HL-60 (cell line): ENCODE data around the gene SRCAP.
A peak's percentile ranks its signal among the peaks of the same experiment; 100 is the strongest.
"Not testable (repeated sequence)": the region's sequence is repeated elsewhere in the genome, so short reads cannot be mapped to it uniquely, and the experiment has no call there.

Experiments
- DNase-seq, 2 experiments: peaks; one replicate each; pipeline ENCODE4 v3.0.0-alpha.2; 2010 to 2020; ENCODE audit warnings: low read depth in 1 of 2, low spot score in 1 of 2
- H3K27ac ChIP-seq: fragments of 250-450 bp; sonication (Bioruptor Pico); replicated peaks from 2 replicates; pipeline ENCODE4 v1.5.1; 2020; ENCODE audit warnings: mild to moderate bottlenecking, moderate library complexity
- H3K27me3 ChIP-seq: fragments of 250-450 bp; sonication (Bioruptor Pico); 2 replicates; pipeline ENCODE4 v1.5.1; 2021; ENCODE audit warnings: mild to moderate bottlenecking, moderate library complexity; ENCODE audit not compliant: insufficient read depth, poor library complexity, severe bottlenecking
- H3K4me3 ChIP-seq: replicated peaks from 2 replicates; pipeline ENCODE4 v1.5.1; 2011; ENCODE audit warnings: mild to moderate bottlenecking, control low read depth, low read length; ENCODE audit not compliant: insufficient read depth
- GABPA ChIP-seq: IDR thresholded peaks from 2 replicates; pipeline ENCODE4 v1.6.1; 2012; ENCODE audit warnings: low read depth
- POLR2AphosphoS5 ChIP-seq: IDR thresholded peaks from 2 replicates; pipeline ENCODE4 v1.6.1; 2012; ENCODE audit warnings: low read depth
- SPI1 ChIP-seq: IDR thresholded peaks from 2 replicates; pipeline ENCODE4 v1.6.1; 2012; ENCODE audit warnings: low read depth, mild to moderate bottlenecking, borderline replicate concordance
- TF ChIP-seq, protein P1 (sequence below): IDR thresholded peaks from one replicate; pipeline ENCODE4 v1.5.1; 2011; ENCODE audit warnings: low read length, control low read depth, inconsistent platforms; ENCODE audit not compliant: insufficient read depth
- TF ChIP-seq, protein P2 (sequence below): IDR thresholded peaks from 2 replicates; pipeline ENCODE4 v1.6.1; 2012; ENCODE audit warnings: low read depth; ENCODE audit not compliant: insufficient replicate concordance

SRCAP gene

DNA sequence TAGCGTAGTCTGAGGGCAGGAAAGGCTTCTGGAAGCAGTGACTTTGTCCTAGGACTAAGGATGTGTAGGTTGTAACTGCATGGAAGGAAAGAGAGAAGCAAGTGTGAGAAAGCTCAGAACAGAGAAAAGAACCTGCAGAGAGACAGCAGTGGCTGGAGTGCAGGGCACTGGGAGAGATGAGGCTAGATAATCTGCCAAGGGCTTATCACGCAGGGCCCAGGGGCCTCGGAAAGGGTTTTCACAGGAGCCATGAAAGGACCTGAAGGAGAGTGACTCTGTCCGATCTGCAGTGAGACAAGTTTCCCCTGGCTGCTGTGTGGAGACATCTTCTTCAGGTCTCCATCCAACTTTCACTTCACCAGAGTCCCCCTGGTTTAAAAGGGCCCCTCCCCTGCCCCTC is 7.1 kb upstream of the SRCAP start:
- DNase-seq: no peak
- no peak overlapping the region; the same call in 1 of the 2 replicates for H3K27ac ChIP-seq
- TF ChIP-seq GABPA: no peak
- TF ChIP-seq, protein P1, sequence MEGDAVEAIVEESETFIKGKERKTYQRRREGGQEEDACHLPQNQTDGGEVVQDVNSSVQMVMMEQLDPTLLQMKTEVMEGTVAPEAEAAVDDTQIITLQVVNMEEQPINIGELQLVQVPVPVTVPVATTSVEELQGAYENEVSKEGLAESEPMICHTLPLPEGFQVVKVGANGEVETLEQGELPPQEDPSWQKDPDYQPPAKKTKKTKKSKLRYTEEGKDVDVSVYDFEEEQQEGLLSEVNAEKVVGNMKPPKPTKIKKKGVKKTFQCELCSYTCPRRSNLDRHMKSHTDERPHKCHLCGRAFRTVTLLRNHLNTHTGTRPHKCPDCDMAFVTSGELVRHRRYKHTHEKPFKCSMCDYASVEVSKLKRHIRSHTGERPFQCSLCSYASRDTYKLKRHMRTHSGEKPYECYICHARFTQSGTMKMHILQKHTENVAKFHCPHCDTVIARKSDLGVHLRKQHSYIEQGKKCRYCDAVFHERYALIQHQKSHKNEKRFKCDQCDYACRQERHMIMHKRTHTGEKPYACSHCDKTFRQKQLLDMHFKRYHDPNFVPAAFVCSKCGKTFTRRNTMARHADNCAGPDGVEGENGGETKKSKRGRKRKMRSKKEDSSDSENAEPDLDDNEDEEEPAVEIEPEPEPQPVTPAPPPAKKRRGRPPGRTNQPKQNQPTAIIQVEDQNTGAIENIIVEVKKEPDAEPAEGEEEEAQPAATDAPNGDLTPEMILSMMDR: no peak
- no peak for TF ChIP-seq POLR2AphosphoS5
- TF ChIP-seq, protein P2, sequence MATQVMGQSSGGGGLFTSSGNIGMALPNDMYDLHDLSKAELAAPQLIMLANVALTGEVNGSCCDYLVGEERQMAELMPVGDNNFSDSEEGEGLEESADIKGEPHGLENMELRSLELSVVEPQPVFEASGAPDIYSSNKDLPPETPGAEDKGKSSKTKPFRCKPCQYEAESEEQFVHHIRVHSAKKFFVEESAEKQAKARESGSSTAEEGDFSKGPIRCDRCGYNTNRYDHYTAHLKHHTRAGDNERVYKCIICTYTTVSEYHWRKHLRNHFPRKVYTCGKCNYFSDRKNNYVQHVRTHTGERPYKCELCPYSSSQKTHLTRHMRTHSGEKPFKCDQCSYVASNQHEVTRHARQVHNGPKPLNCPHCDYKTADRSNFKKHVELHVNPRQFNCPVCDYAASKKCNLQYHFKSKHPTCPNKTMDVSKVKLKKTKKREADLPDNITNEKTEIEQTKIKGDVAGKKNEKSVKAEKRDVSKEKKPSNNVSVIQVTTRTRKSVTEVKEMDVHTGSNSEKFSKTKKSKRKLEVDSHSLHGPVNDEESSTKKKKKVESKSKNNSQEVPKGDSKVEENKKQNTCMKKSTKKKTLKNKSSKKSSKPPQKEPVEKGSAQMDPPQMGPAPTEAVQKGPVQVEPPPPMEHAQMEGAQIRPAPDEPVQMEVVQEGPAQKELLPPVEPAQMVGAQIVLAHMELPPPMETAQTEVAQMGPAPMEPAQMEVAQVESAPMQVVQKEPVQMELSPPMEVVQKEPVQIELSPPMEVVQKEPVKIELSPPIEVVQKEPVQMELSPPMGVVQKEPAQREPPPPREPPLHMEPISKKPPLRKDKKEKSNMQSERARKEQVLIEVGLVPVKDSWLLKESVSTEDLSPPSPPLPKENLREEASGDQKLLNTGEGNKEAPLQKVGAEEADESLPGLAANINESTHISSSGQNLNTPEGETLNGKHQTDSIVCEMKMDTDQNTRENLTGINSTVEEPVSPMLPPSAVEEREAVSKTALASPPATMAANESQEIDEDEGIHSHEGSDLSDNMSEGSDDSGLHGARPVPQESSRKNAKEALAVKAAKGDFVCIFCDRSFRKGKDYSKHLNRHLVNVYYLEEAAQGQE: no peak
- no peak for TF ChIP-seq SPI1
- no peaks in the 10 kb centered on the region for H3K27me3 ChIP-seq
- H3K4me3 ChIP-seq: no peak overlapping the region

DNA sequence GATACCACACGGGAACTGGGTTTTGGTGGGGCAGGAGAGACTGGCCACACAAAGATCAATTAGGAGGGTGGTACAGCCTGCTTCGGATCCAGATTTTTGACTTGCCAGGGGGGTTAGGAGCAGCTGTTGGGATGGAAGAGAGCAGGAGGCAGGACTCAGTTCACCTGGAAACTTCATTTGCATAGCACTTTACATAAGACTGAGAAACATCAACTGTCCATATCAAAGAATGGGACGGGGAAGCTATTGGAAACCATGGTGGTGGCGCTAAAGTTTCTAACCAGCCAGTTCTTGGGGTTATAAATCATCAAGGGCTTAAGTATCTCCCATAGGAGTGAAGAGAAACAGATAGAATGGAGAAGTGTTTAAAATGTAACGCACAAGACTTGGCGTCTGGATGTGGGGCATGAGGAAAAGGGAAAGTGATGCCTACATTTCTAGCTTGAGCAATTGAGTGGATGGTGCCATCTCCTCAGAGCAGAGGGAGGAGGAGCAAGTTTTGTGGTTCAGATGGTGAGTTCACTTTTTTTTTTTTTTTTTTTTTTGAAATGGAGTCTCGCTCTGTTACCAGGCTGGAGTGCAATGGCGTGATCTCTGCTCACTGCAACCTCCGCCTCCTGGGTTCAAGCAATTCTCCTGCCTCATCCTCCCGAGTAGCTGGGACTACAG is 6.4 kb upstream of the SRCAP start:
- DNase-seq: peak in 1 of 2 experiments; percentile 77
- TF ChIP-seq SPI1 (no peak), GABPA (no peak), POLR2AphosphoS5 (no peak)
- TF ChIP-seq, protein P2: no peak
- TF ChIP-seq, protein P1: no peak
- Histone ChIP-seq H3K4me3 (no peak overlapping the region), H3K27ac (peak overlapping the region; percentile 39), H3K27me3 (no peaks in the 10 kb centered on the region)

DNA sequence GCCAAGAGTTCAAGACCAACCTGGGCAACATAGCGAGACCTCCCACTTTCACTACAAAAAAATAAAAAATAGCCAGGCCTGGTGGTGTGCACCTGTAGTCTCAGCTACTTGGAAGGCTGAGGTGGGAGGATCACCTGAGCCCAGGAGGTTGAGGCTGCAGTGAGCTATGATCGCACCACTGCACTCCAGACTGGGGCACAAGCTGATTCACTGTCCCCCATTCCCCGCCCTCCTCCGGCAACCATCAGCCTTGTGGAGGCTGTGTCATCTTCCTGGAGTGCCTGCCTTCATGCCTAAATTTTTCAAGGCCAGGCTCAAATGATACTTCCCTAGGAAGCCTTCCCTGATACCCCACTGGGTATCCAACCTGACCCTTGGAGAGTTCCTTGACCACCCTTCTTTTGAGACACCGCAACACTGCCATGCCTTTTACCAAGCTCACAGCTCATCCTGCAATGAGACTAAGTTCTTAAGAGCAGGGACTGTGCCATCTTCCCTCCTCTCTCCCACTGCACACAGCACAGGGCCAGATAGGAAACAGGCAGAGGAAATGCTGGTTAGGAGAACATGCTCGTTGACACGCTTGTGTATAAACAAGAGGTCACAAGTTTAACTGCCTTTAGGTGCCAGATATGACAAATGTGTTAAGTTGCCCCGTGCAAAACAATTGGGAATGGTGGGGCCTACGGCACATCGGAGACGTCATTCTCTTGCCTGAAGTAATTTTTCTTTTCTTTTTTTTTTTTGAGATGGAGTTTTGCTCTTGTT is 3.9 kb upstream of the SRCAP start:
- Histone ChIP-seq H3K27ac (no peak overlapping the region; the same call in 1 of the 2 replicates), H3K4me3 (no peak overlapping the region), H3K27me3 (no peaks in the 10 kb centered on the region)
- DNase-seq: no peak
- TF ChIP-seq POLR2AphosphoS5 (no peak), GABPA (no peak), SPI1 (no peak)
- TF ChIP-seq, protein P2: no peak
- TF ChIP-seq, protein P1: no peak

DNA sequence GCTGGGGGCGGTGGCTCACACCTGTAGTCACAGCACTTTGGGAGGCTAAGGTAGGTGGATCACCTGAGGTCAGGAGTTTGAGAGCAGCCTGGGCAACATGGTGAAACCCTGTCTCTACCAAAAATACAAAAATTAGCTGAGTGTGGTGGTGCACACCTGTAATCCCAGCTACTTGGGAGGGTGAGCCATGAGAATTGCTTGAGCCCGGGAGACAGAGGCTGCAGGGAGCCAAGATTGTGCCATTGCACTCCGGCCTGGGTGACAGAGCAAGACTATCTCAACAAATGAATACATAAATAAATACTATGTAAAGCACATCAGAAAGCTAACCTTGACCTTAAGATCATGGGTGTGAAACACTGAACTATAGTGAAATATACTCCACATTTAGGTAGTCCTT is 2.3 kb upstream of the SRCAP start:
- H3K4me3 ChIP-seq, H3K27ac ChIP-seq, H3K27me3 ChIP-seq, DNase-seq: not testable (repeated sequence)
